HFFc6 (cell line): ENCODE results near the gene ATL3. TPM values are rescaled to one million over a fixed set of nuclear protein-coding genes. Genes with fewer than 3 reads are reported as not detected.
"Not testable (repeated sequence)": the region's sequence is repeated elsewhere in the genome, so short reads cannot be mapped to it uniquely, and the experiment has no call there.

Experiments
- DNase-seq: peaks from one replicate; pipeline ENCODE4 v3.0.0-alpha.2; 2018
- H3K27ac Mint-ChIP-seq: 2 replicates; pipeline ENCODE4 v1.8.0; 2020; ENCODE audit warnings: mild to moderate bottlenecking, mixed read lengths
- H3K27me3 Mint-ChIP-seq: 2 replicates; pipeline ENCODE4 v1.8.0; 2021; ENCODE audit warnings: mild to moderate bottlenecking, moderate library complexity, mixed read lengths; ENCODE audit not compliant: insufficient read depth
- H3K36me3 Mint-ChIP-seq: 2 replicates; pipeline ENCODE4 v1.8.0; 2021; ENCODE audit warnings: low read depth, mixed read lengths
- H3K4me1 Mint-ChIP-seq: 2 replicates; pipeline ENCODE4 v1.8.0; 2020; ENCODE audit warnings: low read depth, mixed read lengths
- H3K4me3 Mint-ChIP-seq: 2 replicates; pipeline ENCODE4 v1.8.0; 2020; ENCODE audit warnings: mild to moderate bottlenecking, moderate library complexity, mixed read lengths
- H3K9me3 Mint-ChIP-seq: 2 replicates; pipeline ENCODE4 v1.8.0; 2020; ENCODE audit warnings: mild to moderate bottlenecking, mixed read lengths
- CTCF ChIP-seq: fragments of 200-600 bp; sonication (generic); IDR thresholded peaks from 2 replicates; pipeline ENCODE4 v1.5.0; 2021; ENCODE audit warnings: antibody characterized with exemption, mild to moderate bottlenecking
- total RNA-seq, 6 experiments: library from RNA; stranded (reverse); fragmentation: NEBNext Ultra II Directional; extraction: Animal tissue kit (Norgen Biotek cat#: 25700); gene quantifications; 2 replicates in 1 of 6; 3 replicates in 5 of 6; pipeline ENCODE4 v1.2.3, GENCODE V29; 2021

The ATL3 gene
- total RNA-seq, 6 experiments from 2014 or later = 96.9 to 116 (median 109) TPM

- H3K4me3 Mint-ChIP-seq = no peak overlapping the region
- H3K27ac Mint-ChIP-seq = no peak overlapping the region
- no peaks in the 10 kb centered on the region for H3K4me1 Mint-ChIP-seq
- H3K36me3 Mint-ChIP-seq = peaks cover 27% of the 10 kb centered on the region
- no peaks in the 10 kb centered on the region for H3K27me3 Mint-ChIP-seq
- DNase-seq = no peak
- TF ChIP-seq CTCF = no peak
- no peaks in the 10 kb centered on the region for H3K9me3 Mint-ChIP-seq
Observed at GRCh38 chr11:63629426-63629825, 41.8 kb downstream of the ATL3 start.

- Mint-ChIP-seq H3K27me3 (peaks cover 8% of the 10 kb centered on the region), H3K27ac (no peak overlapping the region), H3K36me3 (no peaks in the 10 kb centered on the region; the same call in 1 of the 2 replicates), H3K4me1 (peaks cover 6% of the 10 kb centered on the region; the same call in 1 of the 2 replicates), H3K9me3 (no peaks in the 10 kb centered on the region), H3K4me3 (no peak overlapping the region)
- no peak for TF ChIP-seq CTCF
- no peak for DNase-seq
Observed at GRCh38 chr11:63623513-63624140, 47.5 kb downstream of the ATL3 start.

GRCh38 chr11:63622323-63622722 lies 48.9 kb downstream of the ATL3 start:
- no peak overlapping the region for H3K27ac Mint-ChIP-seq
- H3K36me3 Mint-ChIP-seq = no peaks in the 10 kb centered on the region
- no peak for DNase-seq
- H3K27me3 Mint-ChIP-seq = peaks cover 8% of the 10 kb centered on the region
- peaks cover 6% of the 10 kb centered on the region; the same call in 1 of the 2 replicates for H3K4me1 Mint-ChIP-seq
- no peaks in the 10 kb centered on the region for H3K9me3 Mint-ChIP-seq
- no peak for TF ChIP-seq CTCF
- H3K4me3 Mint-ChIP-seq = no peak overlapping the region

GRCh38 chr11:63621071-63621470 lies 50.1 kb downstream of the ATL3 start:
- Mint-ChIP-seq H3K4me1 (peaks cover 6% of the 10 kb centered on the region; the same call in 1 of the 2 replicates), H3K9me3 (no peaks in the 10 kb centered on the region), H3K36me3 (no peaks in the 10 kb centered on the region), H3K27me3 (peaks cover 8% of the 10 kb centered on the region), H3K4me3 (no peak overlapping the region), H3K27ac (no peak overlapping the region)
- DNase-seq = no peak
- no peak for TF ChIP-seq CTCF

- Mint-ChIP-seq H3K9me3 (no peaks in the 10 kb centered on the region), H3K4me3 (no peak overlapping the region), H3K4me1 (peaks cover 6% of the 10 kb centered on the region; the same call in 1 of the 2 replicates), H3K27ac (no peak overlapping the region), H3K27me3 (peaks cover 8% of the 10 kb centered on the region), H3K36me3 (no peaks in the 10 kb centered on the region)
- DNase-seq = no peak
- no peak for TF ChIP-seq CTCF
Observed at GRCh38 chr11:63619967-63620366, 51.2 kb downstream of the ATL3 start.

- H3K4me3 Mint-ChIP-seq, H3K27ac Mint-ChIP-seq, H3K36me3 Mint-ChIP-seq, H3K9me3 Mint-ChIP-seq, DNase-seq, H3K27me3 Mint-ChIP-seq: not testable (repeated sequence)
- H3K4me1 Mint-ChIP-seq = peaks cover 14% of the 10 kb centered on the region
Observed at GRCh38 chr11:63617686-63618085, 53.5 kb downstream of the ATL3 start.
